HEK293 (cell line): Measurements from ENCODE around the gene C16orf92.
A peak's percentile ranks its signal among the peaks of the same experiment; 100 is the strongest.

Source experiments
- GFI1B ChIP-seq: fragments of 450-650 bp; formaldehyde crosslinking; IDR thresholded peaks from 2 replicates; pipeline ENCODE4 v1.5.1; 2016; ENCODE audit warnings: missing biosample characterization, missing genetic modification characterization
- GLI4 ChIP-seq: fragments of 450-650 bp; formaldehyde crosslinking; IDR thresholded peaks from 2 replicates; pipeline ENCODE4 v1.5.1; 2016; ENCODE audit warnings: missing biosample characterization, missing genetic modification characterization
- HIC1 ChIP-seq: fragments of 450-650 bp; formaldehyde crosslinking; IDR thresholded peaks from 2 replicates; pipeline ENCODE4 v1.5.1; 2016; ENCODE audit warnings: missing biosample characterization, missing genetic modification characterization
- KLF1 ChIP-seq: fragments of 450-650 bp; formaldehyde crosslinking; IDR thresholded peaks from 2 replicates; pipeline ENCODE4 v1.5.1; 2016; ENCODE audit warnings: missing biosample characterization, missing genetic modification characterization
- KLF10 ChIP-seq: fragments of 450-650 bp; IDR thresholded peaks from 2 replicates; pipeline ENCODE4 v1.5.1; 2018; ENCODE audit warnings: missing biosample characterization, mild to moderate bottlenecking, missing genetic modification characterization
- KLF16 ChIP-seq: fragments of 450-650 bp; formaldehyde crosslinking; IDR thresholded peaks from 2 replicates; pipeline ENCODE4 v1.5.1; 2017; ENCODE audit warnings: missing biosample characterization, missing genetic modification characterization
- KLF7 ChIP-seq: fragments of 450-650 bp; formaldehyde crosslinking; IDR thresholded peaks from 2 replicates; pipeline ENCODE4 v1.5.1; 2016; ENCODE audit warnings: missing biosample characterization, missing genetic modification characterization, borderline replicate concordance
- MYNN ChIP-seq: fragments of 450-650 bp; formaldehyde crosslinking; IDR thresholded peaks from 2 replicates; pipeline ENCODE4 v1.5.1; 2016; ENCODE audit warnings: missing biosample characterization, missing genetic modification characterization, borderline replicate concordance
- PRDM4 ChIP-seq: fragments of 450-650 bp; formaldehyde crosslinking; IDR thresholded peaks from 2 replicates; pipeline ENCODE4 v1.5.1; 2017; ENCODE audit warnings: missing biosample characterization, missing genetic modification characterization
- SETDB1 ChIP-seq: IDR thresholded peaks from one replicate; pipeline ENCODE4 v1.6.1; 2017; ENCODE audit warnings: mild to moderate bottlenecking, low read length, moderate library complexity, mixed read lengths; ENCODE audit not compliant: insufficient read length
- SP2 ChIP-seq: fragments of 450-650 bp; formaldehyde crosslinking; IDR thresholded peaks from 2 replicates; pipeline ENCODE4 v1.5.1; 2016; ENCODE audit warnings: missing biosample characterization, missing genetic modification characterization
- ZFP37 ChIP-seq: fragments of 450-650 bp; formaldehyde crosslinking; IDR thresholded peaks from 2 replicates; pipeline ENCODE4 v1.5.1; 2016; ENCODE audit warnings: missing biosample characterization, missing genetic modification characterization
- ZFP41 ChIP-seq: fragments of 450-650 bp; formaldehyde crosslinking; IDR thresholded peaks from 2 replicates; pipeline ENCODE4 v1.5.1; 2016; ENCODE audit warnings: missing biosample characterization, missing genetic modification characterization, borderline replicate concordance
- ZNF114 ChIP-seq: fragments of 450-650 bp; formaldehyde crosslinking; IDR thresholded peaks from 2 replicates; pipeline ENCODE4 v1.5.0; 2017; ENCODE audit warnings: missing biosample characterization, missing genetic modification characterization
- ZNF148 ChIP-seq: fragments of 450-650 bp; formaldehyde crosslinking; IDR thresholded peaks from 2 replicates; pipeline ENCODE4 v1.5.0; 2017; ENCODE audit warnings: missing biosample characterization, missing genetic modification characterization, borderline replicate concordance
- ZNF2 ChIP-seq: fragments of 450-650 bp; formaldehyde crosslinking; IDR thresholded peaks from 2 replicates; pipeline ENCODE4 v1.5.1; 2016; ENCODE audit warnings: missing biosample characterization, missing genetic modification characterization
- ZNF23 ChIP-seq: fragments of 450-650 bp; formaldehyde crosslinking; IDR thresholded peaks from 2 replicates; pipeline ENCODE4 v1.5.1; 2016; ENCODE audit warnings: missing biosample characterization, missing genetic modification characterization, borderline replicate concordance
- ZNF239 ChIP-seq: fragments of 450-650 bp; formaldehyde crosslinking; IDR thresholded peaks from 2 replicates; pipeline ENCODE4 v1.5.1; 2016; ENCODE audit warnings: missing biosample characterization, missing genetic modification characterization
- ZNF280C ChIP-seq: fragments of 450-650 bp; formaldehyde crosslinking; IDR thresholded peaks from 2 replicates; pipeline ENCODE4 v1.5.1; 2016; ENCODE audit warnings: missing biosample characterization, missing genetic modification characterization
- ZNF302 ChIP-seq: fragments of 450-650 bp; formaldehyde crosslinking; IDR thresholded peaks from 2 replicates; pipeline ENCODE4 v1.5.1; 2016; ENCODE audit warnings: missing biosample characterization, missing genetic modification characterization, low read depth
- ZNF530 ChIP-seq: fragments of 450-650 bp; formaldehyde crosslinking; IDR thresholded peaks from 2 replicates; pipeline ENCODE4 v1.5.1; 2016; ENCODE audit warnings: low read depth, missing biosample characterization, missing genetic modification characterization
- ZNF660 ChIP-seq: fragments of 450-650 bp; IDR thresholded peaks from 2 replicates; pipeline ENCODE4 v1.5.1; 2018; ENCODE audit warnings: missing biosample characterization, mild to moderate bottlenecking, missing genetic modification characterization
- ZNF670 ChIP-seq: fragments of 450-650 bp; formaldehyde crosslinking; IDR thresholded peaks from 2 replicates; pipeline ENCODE4 v1.5.1; 2016; ENCODE audit warnings: missing biosample characterization, missing genetic modification characterization, low read depth
- ZNF76 ChIP-seq: fragments of 450-650 bp; formaldehyde crosslinking; IDR thresholded peaks from 2 replicates; pipeline ENCODE4; 2016; ENCODE audit warnings: low read depth, missing biosample characterization, missing genetic modification characterization, borderline replicate concordance
- ZSCAN16 ChIP-seq: fragments of 450-650 bp; formaldehyde crosslinking; IDR thresholded peaks from 2 replicates; pipeline ENCODE4 v1.5.1; 2016; ENCODE audit warnings: missing biosample characterization, missing genetic modification characterization
- ZSCAN5A ChIP-seq: fragments of 450-650 bp; formaldehyde crosslinking; IDR thresholded peaks from 2 replicates; pipeline ENCODE4 v1.5.1; 2016; ENCODE audit warnings: missing biosample characterization, missing genetic modification characterization

C16orf92 gene

GRCh38 chr16:30065102-30065942 is 42.3 kb downstream of the C16orf92 start, which contains the start of gene ALDOA (continued):
- TF ChIP-seq ZNF280C (tag by site-specific recombination) = no peak
- peak; percentile 98 for TF ChIP-seq ZSCAN5A (tag by site-specific recombination)
- TF ChIP-seq ZNF23 (tag by site-specific recombination) = no peak
- peak; percentile 93 for TF ChIP-seq KLF10
- TF ChIP-seq ZNF670 (tag by site-specific recombination) = no peak
- TF ChIP-seq HIC1 (tag by site-specific recombination) = peak; percentile 93
- TF ChIP-seq ZFP41 = no peak
- TF ChIP-seq ZFP37 (tag by site-specific recombination) = no peak
- TF ChIP-seq SETDB1 = no peak
- no peak for TF ChIP-seq ZNF302
- peak; percentile 71 for TF ChIP-seq ZNF660
- no peak for TF ChIP-seq ZNF114
- peak; percentile 91 for TF ChIP-seq ZNF2 (tag by site-specific recombination)
- peak; percentile 30; the same call in 1 of the 2 replicates for TF ChIP-seq MYNN (tag by site-specific recombination)
- TF ChIP-seq PRDM4 (tag by site-specific recombination) = peak; percentile 63
- TF ChIP-seq KLF7 = peak; percentile 89
- peak; percentile 99 for TF ChIP-seq SP2 (tag by site-specific recombination)
- no peak for TF ChIP-seq ZNF148
- peak; percentile 88 for TF ChIP-seq KLF1 (tag by site-specific recombination)
- no peak for TF ChIP-seq GFI1B (tag by site-specific recombination)
- peak; percentile 48; the same call in 1 of the 2 replicates for TF ChIP-seq ZSCAN16
- peak; percentile 88 for TF ChIP-seq KLF16 (tag by site-specific recombination)
- peak; percentile 82 for TF ChIP-seq GLI4 (tag by site-specific recombination)
- TF ChIP-seq ZNF239 (tag by site-specific recombination) = 0 out of 2 replicates have a peak, but pooled peaks have one; percentile 54
- no peak for TF ChIP-seq ZNF530 (tag by site-specific recombination)
- TF ChIP-seq ZNF76 (tag by site-specific recombination) = peak; percentile 76; the same call in 1 of the 2 replicates
